Pancreas (tissue), 10 donors: Measurements from ENCODE around the gene MARF1. TPM values are rescaled to one million over a fixed set of nuclear protein-coding genes. Genes with fewer than 3 reads are reported as not detected.

Experiments
- ATAC-seq, 4 donors: fragments of 200-7000 bp; cut with Tn5 transposase; one replicate each; pipeline versions ENCODE4 v1.8.0 to v1.9.1; 2020; ENCODE audit warnings: mild to moderate bottlenecking in 4 of 4, moderate library complexity in 4 of 4
- DNase-seq, 6 donors: peaks; one replicate each; pipeline ENCODE4 v3.0.0-alpha.2; 2020
- FAIRE-seq: peaks from 2 replicates; lab custom pipeline; 2012; peaks lifted over from hg19 to GRCh38; lab: Jason Lieb, UNC
- H3K27ac ChIP-seq, 4 donors: fragments of 200-600 bp; sonication (generic); 1 replicate in 3 of 4; 2 replicates in 1 of 4; pipeline versions ENCODE4 v1.5.0 to v1.8.0; 2020
- H3K27me3 ChIP-seq, 4 donors: fragments of 200-600 bp; one replicate each; pipeline ENCODE4 v1.8.0; 2021
- H3K36me3 ChIP-seq, 3 donors: fragments of 200-600 bp; sonication (generic) in 1 of 3; one replicate each; pipeline versions ENCODE4 v1.5.0 to v1.8.0; 2020 to 2021
- H3K4me1 ChIP-seq, 3 donors: fragments of 200-600 bp; one replicate each; pipeline ENCODE4 v1.8.0; 2021
- H3K4me3 ChIP-seq, 4 donors: fragments of 200-600 bp; sonication (generic) in 2 of 4; one replicate each; pipeline versions ENCODE4 v1.5.0 to v1.8.0; 2020 to 2021
- H3K9me3 ChIP-seq, 4 donors: fragments of 200-600 bp; one replicate each; pipeline ENCODE4 v1.8.0; 2021
- CTCF ChIP-seq, 4 donors: fragments of 200-600 bp; sonication (generic) in 3 of 4; IDR thresholded peaks; one replicate each; pipeline versions ENCODE4 v1.5.0 to v1.8.0; 2021; ENCODE audit warnings: antibody characterized with exemption in 4 of 4
- WGBS, 2 donors: extraction: QIAGEN DNeasy Blood & Tissue Kit; methylation state at CpG; one replicate each; pipeline ENCODE4 v1.1.7; 2013; 5-methylcytosine and 5-hydroxymethylcytosine counted together
- intact Hi-C, 3 donors: fragments of 100-400 bp; cut with DNase I; formaldehyde crosslinking; loops; one replicate each; pipeline versions ENCODE4 v1.11.1 to v1.14.2; 2022
- polyA plus RNA-seq, 2 donors: library from polyadenylated mRNA; stranded (reverse); fragments of 200-250 nt; gene quantifications; one replicate each; pipeline ENCODE4 v1.2.3, GENCODE V29; 2013
- total RNA-seq, 6 donors: library from RNA; stranded (reverse); fragmentation: NEBNext Ultra II Directional in 4 of 6; extraction: Animal tissue kit (Norgen Biotek cat#: 25700) in 4 of 6; gene quantifications; one replicate each; pipeline versions ENCODE4 v1.2.1 to v1.2.4, GENCODE V29; 2021 to 2023
- donor health status: healthy with polysubstance abuse.
- donor health status: DM: no; HTN: no; CAD: no; lungs with moderate emphysema.
- donor health status: DM: no; HTN: no; CAD: no.
- donor health status: control.
- donor health status: control.
- donor health status: Bipolar disorder and iron deficiency.
- donor health status: DM: yes; HTN: yes; CAD: no.
- donor health status: DM: no; HTN: no; CAD: no.
- donor health status: DM: no; HTN: no; CAD: no.
- donor health status: DM: yes; HTN: yes; CAD: no.

The MARF1 gene
- total and polyA plus RNA-seq, 8 donors = 17.3 to 65.3 (median 41.3) TPM

DNA sequence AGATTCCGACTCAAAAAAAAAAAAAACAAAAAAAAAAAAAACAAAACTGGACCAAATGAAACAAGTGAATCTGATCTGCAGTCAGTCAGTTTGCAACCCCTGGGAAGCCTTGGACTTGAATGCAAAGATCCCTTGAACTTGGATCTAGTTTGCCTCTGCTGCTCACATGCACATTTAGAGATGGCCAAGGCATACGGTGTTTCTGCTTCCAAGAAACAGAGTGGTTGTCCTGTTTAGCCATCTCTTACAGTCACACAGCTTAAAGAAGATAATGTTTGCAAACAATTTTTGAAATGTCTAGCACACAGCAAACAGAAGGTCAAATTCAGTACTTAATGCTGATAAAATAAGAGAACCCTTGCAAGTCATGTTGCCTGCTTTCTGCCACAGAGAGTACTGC is 11.6 kb upstream of the MARF1 start:
- DNase-seq (no peak), FAIRE-seq (no peak), ATAC-seq (no peak)
- H3K9me3 ChIP-seq = no peaks in the 10 kb centered on the region
- H3K27ac ChIP-seq = no peak overlapping the region
- H3K4me1 ChIP-seq = peaks cover 0 to 3% (median 0%) of the 10 kb centered on the region in 3 donors
- no peaks in the 10 kb centered on the region for H3K27me3 ChIP-seq
- H3K36me3 ChIP-seq = no peaks in the 10 kb centered on the region
- WGBS, 2 donors = 66 to 70% methylated on average over 2 of the region's 2 CpGs
- no peak overlapping the region for H3K4me3 ChIP-seq
- intact Hi-C loops = no loop called here
- TF ChIP-seq CTCF (IDR thresholded peaks at IDR 0.05) = no peak

GRCh38 chr16:15653227-15653626 is 10.3 kb upstream of the MARF1 start:
- ATAC-seq (no peak), FAIRE-seq (no peak), DNase-seq (no peak)
- intact Hi-C loops = no loop called here
- Histone ChIP-seq H3K4me1 (peaks cover 0 to 7% (median 0%) of the 10 kb centered on the region in 3 donors), H3K4me3 (no peak overlapping the region), H3K27me3 (no peaks in the 10 kb centered on the region), H3K27ac (no peak overlapping the region), H3K36me3 (no peaks in the 10 kb centered on the region), H3K9me3 (no peaks in the 10 kb centered on the region)
- no peak for TF ChIP-seq CTCF (IDR thresholded peaks at IDR 0.05)
- 40 to 42% methylated on average over 4 of the region's 4 CpGs for WGBS, 2 donors

DNA sequence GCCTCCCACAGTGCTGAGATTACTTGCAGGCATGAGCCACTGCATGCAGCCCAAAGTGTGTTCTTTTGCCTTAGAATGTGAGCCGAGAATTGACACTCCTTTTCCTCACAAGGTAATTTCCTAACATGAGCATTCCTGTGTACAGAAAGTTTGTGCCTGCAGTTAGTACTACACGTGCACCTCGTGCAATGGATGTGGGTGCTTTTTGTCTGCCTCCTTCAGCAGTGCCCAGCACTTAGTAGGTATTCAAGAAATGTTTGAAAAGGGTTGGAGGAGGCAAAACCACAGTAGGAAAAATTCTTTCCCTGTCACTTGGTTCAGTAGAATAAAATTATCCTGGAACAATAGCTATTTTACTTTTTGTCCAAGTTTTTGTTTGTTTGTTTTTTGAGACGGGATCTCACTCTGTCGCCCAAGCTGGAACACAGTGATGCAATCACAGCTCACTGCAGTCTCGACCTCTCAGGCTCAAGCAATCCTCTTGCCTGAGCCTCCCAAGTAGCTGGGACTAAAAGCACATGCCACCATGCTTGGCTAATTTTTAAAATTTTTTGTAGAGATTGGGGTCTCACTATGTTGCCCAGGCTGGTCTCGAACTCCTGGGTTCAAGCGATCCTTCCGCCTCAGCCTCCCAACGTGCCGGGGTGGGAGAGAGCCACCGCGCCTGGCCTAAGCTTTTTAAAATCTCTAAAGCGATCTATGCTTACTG is 9.5 kb upstream of the MARF1 start:
- Histone ChIP-seq H3K27ac (no peak overlapping the region), H3K9me3 (no peaks in the 10 kb centered on the region), H3K4me1 (peaks cover 0 to 7% (median 0%) of the 10 kb centered on the region in 3 donors), H3K4me3 (no peak overlapping the region), H3K27me3 (no peaks in the 10 kb centered on the region), H3K36me3 (no peaks in the 10 kb centered on the region)
- DNase-seq = no peak
- no peak for ATAC-seq
- intact Hi-C loops = no loop called here
- 90% methylated on average over 14 of the region's 14 CpGs for WGBS, 2 donors
- no peak for TF ChIP-seq CTCF (IDR thresholded peaks at IDR 0.05)
- no peak for FAIRE-seq

DNA sequence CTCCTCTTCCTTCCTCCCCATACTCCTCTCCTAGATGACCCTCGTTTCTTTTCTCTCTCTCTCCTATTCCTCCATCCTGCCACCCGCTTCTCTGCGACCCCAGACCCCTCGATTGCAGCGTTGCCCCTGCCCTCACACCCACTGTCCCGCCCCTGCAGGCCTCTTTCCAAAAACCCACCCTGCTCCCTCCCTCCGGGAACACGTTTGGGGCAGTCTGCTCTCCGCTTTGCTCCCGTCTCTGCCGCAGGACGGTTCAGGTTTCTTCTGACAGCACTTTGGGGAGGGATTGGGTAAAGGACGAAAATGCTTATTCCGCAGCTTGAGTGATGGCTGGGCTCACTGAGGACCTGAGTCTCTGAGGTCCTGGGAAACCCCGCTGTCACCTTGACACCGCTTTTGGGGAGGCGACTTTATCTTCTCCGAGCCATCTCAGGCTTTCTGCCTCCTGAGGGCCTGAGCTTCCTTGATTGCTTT is 7.8 kb upstream of the MARF1 start:
- DNase-seq = peak in 4 of 6 donors; percentile 11 to 64 (median 44)
- Histone ChIP-seq H3K27ac (peak overlapping the region in 3 of 4 donors; percentile 31 to 76 (median 70)), H3K27me3 (no peaks in the 10 kb centered on the region), H3K36me3 (no peaks in the 10 kb centered on the region), H3K9me3 (no peaks in the 10 kb centered on the region), H3K4me3 (peak overlapping the region; percentile 82 to 93 (median 92)), H3K4me1 (peaks cover 0 to 7% (median 0%) of the 10 kb centered on the region in 3 donors)
- FAIRE-seq = no peak
- intact Hi-C loops = no loop called here
- WGBS, 2 donors = 1 to 2% methylated on average over 18 of the region's 18 CpGs
- no peak for TF ChIP-seq CTCF (IDR thresholded peaks at IDR 0.05)
- ATAC-seq = peak; percentile 10 to 41 (median 24)
